Esophagus (tissue), 2 donors: ENCODE data around the gene ARHGAP25. TPM values are rescaled to one million over a fixed set of nuclear protein-coding genes. Genes with fewer than 3 reads are reported as not detected.

Experiments
- H3K27ac ChIP-seq, 2 donors: one replicate each; pipeline ENCODE4 v1.5.1; 2013; ENCODE audit warnings: low read depth in 2 of 2, mild to moderate bottlenecking in 2 of 2, inconsistent platforms in 1 of 2, low read length in 1 of 2, moderate library complexity in 1 of 2
- H3K27me3 ChIP-seq, 2 donors: one replicate each; pipeline ENCODE4 v1.6.1; 2013; ENCODE audit warnings: low read length in 2 of 2, control low read depth in 1 of 2, mild to moderate bottlenecking in 1 of 2; ENCODE audit not compliant: insufficient read depth in 2 of 2, control insufficient read depth in 1 of 2
- H3K36me3 ChIP-seq, 2 donors: one replicate each; pipeline ENCODE4 v1.6.1; 2013; ENCODE audit warnings: low read length in 1 of 2; ENCODE audit not compliant: control insufficient read depth in 2 of 2, insufficient read depth in 2 of 2
- H3K4me1 ChIP-seq, 2 donors: one replicate each; pipeline ENCODE4 v1.6.1; 2013; ENCODE audit warnings: low read length in 1 of 2; ENCODE audit not compliant: control insufficient read depth in 2 of 2, insufficient read depth in 2 of 2
- H3K4me3 ChIP-seq, 2 donors: one replicate each; pipeline ENCODE4 v1.5.1; 2013; ENCODE audit warnings: low read length in 2 of 2, mild to moderate bottlenecking in 2 of 2, low read depth in 1 of 2, moderate library complexity in 1 of 2
- H3K9me3 ChIP-seq, 2 donors: one replicate each; pipeline ENCODE4 v1.6.1; 2013; ENCODE audit warnings: mild to moderate bottlenecking in 2 of 2, low read depth in 1 of 2, low read length in 1 of 2, moderate library complexity in 1 of 2; ENCODE audit not compliant: control insufficient read depth in 2 of 2, insufficient read depth in 1 of 2
- WGBS, 2 donors: extraction: QIAGEN DNeasy Blood & Tissue Kit; methylation state at CpG; one replicate each; pipeline ENCODE4 v1.1.7; 2013; 5-methylcytosine and 5-hydroxymethylcytosine counted together
- polyA plus RNA-seq, 2 donors: library from polyadenylated mRNA; stranded (reverse); fragments of 200-250 nt; gene quantifications; one replicate each; pipeline ENCODE4 v1.2.3, GENCODE V29; 2013
- donor health status: healthy with polysubstance abuse.
- donor health status: Bipolar disorder and iron deficiency.

The ARHGAP25 gene
- 1 to 10 TPM; 3.4 to 4.0 TPM for polyA plus RNA-seq

GRCh38 chr2:68734688-68735525 is at the start of gene ARHGAP25:
Gene ARHGAP25, plus strand, starts transcription at chr2:68734811. Its CDS starts 389 bp downstream, at chr2:68735200.
- Histone ChIP-seq H3K27ac (peak within 1 kb of the TSS; percentile 36 to 77), H3K36me3 (no peaks in the 10 kb centered on the region), H3K4me1 (peaks cover 3 to 8% of the 10 kb centered on the region in 2 donors), H3K27me3 (no peaks in the 10 kb centered on the region), H3K9me3 (no peaks in the 10 kb centered on the region), H3K4me3 (peak within 1 kb of the TSS; percentile 22 to 30)
- WGBS, 2 donors = 64 to 72% methylated on average over 12 of the region's 12 CpGs

GRCh38 chr2:68686178-68686577 is 48.4 kb upstream of the ARHGAP25 start:
- Histone ChIP-seq H3K27ac (no peak overlapping the region), H3K9me3 (no peaks in the 10 kb centered on the region), H3K27me3 (no peaks in the 10 kb centered on the region), H3K4me3 (no peak overlapping the region), H3K4me1 (no peaks in the 10 kb centered on the region), H3K36me3 (no peaks in the 10 kb centered on the region)
- WGBS, 2 donors = 83 to 84% methylated on average over 5 of the region's 5 CpGs

- no peaks in the 10 kb centered on the region for H3K36me3 ChIP-seq
- no peaks in the 10 kb centered on the region for H3K27me3 ChIP-seq
- no peaks in the 10 kb centered on the region for H3K4me1 ChIP-seq
- H3K27ac ChIP-seq = no peak overlapping the region
- no peak overlapping the region for H3K4me3 ChIP-seq
- WGBS, 2 donors = 76 to 81% methylated on average over 1 of the region's 1 CpG
- H3K9me3 ChIP-seq = no peaks in the 10 kb centered on the region
Observed at GRCh38 chr2:68687018-68687417, 47.6 kb upstream of the ARHGAP25 start.

GRCh38 chr2:68689553-68690537 is 44.8 kb upstream of the ARHGAP25 start:
- no peak overlapping the region for H3K27ac ChIP-seq
- WGBS, 2 donors = 62 to 75% methylated on average over 7 of the region's 7 CpGs

GRCh38 chr2:68690851-68691250 is 43.8 kb upstream of the ARHGAP25 start:
- Histone ChIP-seq H3K27ac (no peak overlapping the region), H3K4me3 (no peak overlapping the region), H3K9me3 (no peaks in the 10 kb centered on the region), H3K36me3 (no peaks in the 10 kb centered on the region), H3K4me1 (no peaks in the 10 kb centered on the region), H3K27me3 (no peaks in the 10 kb centered on the region)
- 75 to 84% methylated on average over 3 of the region's 3 CpGs for WGBS, 2 donors

More at GRCh38 chr2:68689553-68690537, 44.8 kb upstream of the ARHGAP25 start:
- Histone ChIP-seq H3K4me3 (no peak overlapping the region), H3K4me1 (no peaks in the 10 kb centered on the region), H3K36me3 (no peaks in the 10 kb centered on the region), H3K27me3 (no peaks in the 10 kb centered on the region), H3K9me3 (no peaks in the 10 kb centered on the region)

- Histone ChIP-seq H3K36me3 (no peaks in the 10 kb centered on the region), H3K4me3 (no peak overlapping the region), H3K4me1 (no peaks in the 10 kb centered on the region), H3K27me3 (no peaks in the 10 kb centered on the region), H3K27ac (no peak overlapping the region), H3K9me3 (no peaks in the 10 kb centered on the region)
- WGBS, 2 donors = 75 to 91% methylated on average over 1 of the region's 1 CpG
Observed at GRCh38 chr2:68692511-68692910, 42.1 kb upstream of the ARHGAP25 start.

GRCh38 chr2:68693951-68694350 is 40.7 kb upstream of the ARHGAP25 start:
- no peaks in the 10 kb centered on the region for H3K4me1 ChIP-seq
- no peak overlapping the region for H3K27ac ChIP-seq
- 90 to 94% methylated on average over 2 of the region's 2 CpGs for WGBS, 2 donors
- H3K27me3 ChIP-seq = no peaks in the 10 kb centered on the region
- H3K9me3 ChIP-seq = no peaks in the 10 kb centered on the region
- H3K36me3 ChIP-seq = no peaks in the 10 kb centered on the region
- no peak overlapping the region for H3K4me3 ChIP-seq

- 91 to 92% methylated on average over 4 of the region's 4 CpGs for WGBS, 2 donors
- Histone ChIP-seq H3K4me3 (no peak overlapping the region), H3K27ac (no peak overlapping the region), H3K36me3 (no peaks in the 10 kb centered on the region), H3K4me1 (peaks cover 0 to 3% of the 10 kb centered on the region in 2 donors), H3K9me3 (no peaks in the 10 kb centered on the region), H3K27me3 (no peaks in the 10 kb centered on the region)
Observed at GRCh38 chr2:68695971-68696370, 38.6 kb upstream of the ARHGAP25 start.

GRCh38 chr2:68696554-68696953 is 38.1 kb upstream of the ARHGAP25 start:
- Histone ChIP-seq H3K9me3 (no peaks in the 10 kb centered on the region), H3K4me1 (peaks cover 0 to 3% of the 10 kb centered on the region in 2 donors), H3K36me3 (no peaks in the 10 kb centered on the region), H3K4me3 (no peak overlapping the region), H3K27ac (no peak overlapping the region), H3K27me3 (no peaks in the 10 kb centered on the region)
- WGBS, 2 donors = 88 to 89% methylated on average over 2 of the region's 2 CpGs
